ENCODE results near the gene ZCWPW2.
A peak's percentile ranks its signal among the peaks of the same experiment; 100 is the strongest.

The ZCWPW2 gene

DNA sequence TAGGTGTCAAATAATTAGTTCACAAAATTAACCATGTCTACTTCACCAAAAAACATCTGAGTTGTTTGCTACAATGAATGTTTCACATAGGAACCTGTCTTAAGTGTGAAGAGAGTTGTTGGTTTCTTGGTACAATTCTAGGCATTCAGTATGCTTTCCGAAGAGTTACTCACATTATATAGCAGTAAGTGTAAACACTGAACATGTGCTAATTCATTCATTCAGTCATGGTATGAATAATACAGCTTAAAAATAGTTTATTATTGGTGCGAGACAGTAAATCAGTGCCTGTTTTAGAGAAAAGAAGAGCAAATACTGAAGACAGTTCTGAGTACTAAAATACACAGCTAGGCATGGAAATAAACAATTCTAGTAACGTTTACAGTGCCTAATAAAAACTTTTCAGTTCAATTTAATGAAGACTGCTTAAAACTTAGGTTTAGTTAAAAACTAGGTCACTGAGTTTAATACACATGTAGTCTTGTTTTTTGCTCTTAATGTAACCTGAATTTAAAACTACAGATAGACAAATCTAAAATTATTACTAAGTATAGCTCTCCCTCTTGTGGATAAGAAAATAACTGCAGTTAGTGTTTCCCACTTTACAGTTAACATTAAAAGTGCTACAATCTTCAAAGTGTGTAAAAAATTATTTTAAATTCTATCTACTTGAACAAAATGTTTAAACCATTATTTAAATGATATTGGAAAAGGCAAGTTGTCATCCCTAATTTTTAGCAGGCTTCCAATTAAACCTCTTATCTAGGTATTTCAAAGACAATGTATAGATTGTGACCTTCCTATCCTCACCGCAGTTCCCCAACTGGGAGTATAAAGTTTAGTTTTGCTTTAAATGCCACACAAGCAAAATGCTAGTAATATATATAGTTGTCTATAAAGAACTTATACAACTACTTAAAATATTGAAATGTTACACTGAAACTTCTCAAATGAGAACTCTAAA, 20.1 kb upstream of the ZCWPW2 start:
- Histone ChIP-seq H3K36me3 (ENCODE audit: control insufficient read depth, insufficient read depth, low read length) (no peaks in the 10 kb centered on the region), H3K27me3 (ENCODE audit: control insufficient read depth, insufficient read depth, low read length) (no peaks in the 10 kb centered on the region), H3K4me1 (ENCODE audit: control insufficient read depth, insufficient read depth, low read length) (no peaks in the 10 kb centered on the region), H3K4me3 (ENCODE audit: low read depth, low read length) (no peak overlapping the region), H3K9ac (ENCODE audit: low read depth, low read length) (no peak overlapping the region), H3K9me3 (ENCODE audit: control insufficient read depth, insufficient read depth, low read length) (no peaks in the 10 kb centered on the region)

DNA sequence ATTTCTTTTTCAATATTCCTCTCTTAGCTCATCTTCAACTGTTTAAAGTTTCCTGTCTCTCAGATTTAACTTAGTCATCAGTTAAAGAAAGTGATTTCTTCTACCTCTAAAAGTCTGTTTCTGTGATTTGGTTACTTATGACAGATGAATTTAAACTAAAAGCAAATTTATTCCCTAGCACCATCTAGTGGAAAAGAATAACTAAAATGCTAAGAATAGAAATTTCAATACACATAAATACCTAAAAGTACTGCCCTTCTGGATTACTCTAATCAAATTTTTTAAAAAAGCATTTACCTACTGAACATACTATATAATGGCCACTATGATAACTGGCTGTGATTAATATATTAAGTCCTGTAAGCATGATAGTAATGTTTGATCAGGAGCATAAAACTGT, 14.0 kb upstream of the ZCWPW2 start:
- no peaks in the 10 kb centered on the region for H3K9me3 ChIP-seq (ENCODE audit: control insufficient read depth, insufficient read depth, low read length)
- H3K36me3 ChIP-seq (ENCODE audit: control insufficient read depth, insufficient read depth, low read length), result no peaks in the 10 kb centered on the region

GRCh38 chr3:28335246-28335645, 13.3 kb upstream of the ZCWPW2 start:
- H3K27me3 ChIP-seq (ENCODE audit: control insufficient read depth, insufficient read depth, low read length), result no peaks in the 10 kb centered on the region
- H3K4me3 ChIP-seq (ENCODE audit: low read depth, low read length), result no peak overlapping the region
- H3K36me3 ChIP-seq (ENCODE audit: control insufficient read depth, insufficient read depth, low read length), result no peaks in the 10 kb centered on the region
- no peak overlapping the region for H3K9ac ChIP-seq (ENCODE audit: low read depth, low read length)
- H3K4me1 ChIP-seq (ENCODE audit: control insufficient read depth, insufficient read depth, low read length), result no peaks in the 10 kb centered on the region
- H3K9me3 ChIP-seq (ENCODE audit: control insufficient read depth, insufficient read depth, low read length), result no peaks in the 10 kb centered on the region

More for the DNA sequence above, 14.0 kb upstream of the ZCWPW2 start:
- H3K4me3 ChIP-seq (ENCODE audit: low read depth, low read length), result no peak overlapping the region
- H3K27me3 ChIP-seq (ENCODE audit: control insufficient read depth, insufficient read depth, low read length), result no peaks in the 10 kb centered on the region
- H3K9ac ChIP-seq (ENCODE audit: low read depth, low read length), result no peak overlapping the region
- H3K4me1 ChIP-seq (ENCODE audit: control insufficient read depth, insufficient read depth, low read length), result no peaks in the 10 kb centered on the region

GRCh38 chr3:28337230-28337629, 11.3 kb upstream of the ZCWPW2 start:
- Histone ChIP-seq H3K36me3 (ENCODE audit: control insufficient read depth, insufficient read depth, low read length) (no peaks in the 10 kb centered on the region), H3K9me3 (ENCODE audit: control insufficient read depth, insufficient read depth, low read length) (no peaks in the 10 kb centered on the region), H3K27me3 (ENCODE audit: control insufficient read depth, insufficient read depth, low read length) (no peaks in the 10 kb centered on the region), H3K4me1 (ENCODE audit: control insufficient read depth, insufficient read depth, low read length) (no peaks in the 10 kb centered on the region), H3K4me3 (ENCODE audit: low read depth, low read length) (no peak overlapping the region), H3K9ac (ENCODE audit: low read depth, low read length) (no peak overlapping the region)

DNA sequence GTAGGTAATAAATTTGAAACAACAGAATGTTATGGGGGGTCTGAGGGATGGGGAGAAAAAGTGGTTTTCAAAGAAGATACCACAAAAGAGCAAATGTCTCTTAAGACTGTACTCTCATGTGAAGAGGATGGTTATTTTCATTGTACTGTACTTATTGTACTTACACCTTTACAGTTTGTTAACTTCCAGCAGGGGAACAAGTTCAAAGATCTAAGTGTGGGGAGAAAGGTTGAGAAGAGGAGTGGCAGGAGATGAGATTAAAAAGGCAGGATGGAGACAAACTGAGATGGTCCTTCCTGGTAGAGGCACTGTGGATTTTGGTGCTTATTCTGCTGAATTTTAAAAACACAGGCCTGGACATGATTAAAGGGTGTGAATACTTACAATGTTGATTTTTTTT, 5.4 kb upstream of the ZCWPW2 start:
- no peak overlapping the region for H3K9ac ChIP-seq (ENCODE audit: low read depth, low read length)
- H3K36me3 ChIP-seq (ENCODE audit: control insufficient read depth, insufficient read depth, low read length), result no peaks in the 10 kb centered on the region
- H3K4me3 ChIP-seq (ENCODE audit: low read depth, low read length), result no peak overlapping the region
- H3K9me3 ChIP-seq (ENCODE audit: control insufficient read depth, insufficient read depth, low read length), result no peaks in the 10 kb centered on the region
- H3K27me3 ChIP-seq (ENCODE audit: control insufficient read depth, insufficient read depth, low read length), result no peaks in the 10 kb centered on the region
- H3K4me1 ChIP-seq (ENCODE audit: control insufficient read depth, insufficient read depth, low read length), result peaks cover 2% of the 10 kb centered on the region

DNA sequence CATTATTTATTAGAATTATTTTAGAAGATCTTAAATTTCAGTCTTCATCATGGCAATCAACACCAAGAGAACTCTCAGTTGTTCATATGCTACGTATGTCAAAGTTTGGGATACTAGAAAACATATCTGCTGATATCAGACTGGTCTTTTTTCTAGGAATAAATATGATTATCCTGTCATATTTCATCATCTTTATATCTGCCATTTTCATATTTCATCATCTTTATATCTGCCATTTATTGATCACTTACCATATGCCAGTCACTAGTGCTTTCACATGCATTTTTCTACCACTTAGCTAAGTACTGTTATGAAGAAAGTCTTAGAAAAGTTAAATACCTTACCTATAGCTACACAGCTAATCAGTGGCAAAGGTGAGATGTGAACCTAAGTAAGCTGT, 2.8 kb upstream of the ZCWPW2 start:
- H3K27me3 ChIP-seq (ENCODE audit: control insufficient read depth, insufficient read depth, low read length), result no peaks in the 10 kb centered on the region
- H3K4me3 ChIP-seq (ENCODE audit: low read depth, low read length), result no peak overlapping the region
- no peaks in the 10 kb centered on the region for H3K9me3 ChIP-seq (ENCODE audit: control insufficient read depth, insufficient read depth, low read length)
- no peak overlapping the region for H3K9ac ChIP-seq (ENCODE audit: low read depth, low read length)
- H3K4me1 ChIP-seq (ENCODE audit: control insufficient read depth, insufficient read depth, low read length), result peaks cover 2% of the 10 kb centered on the region
- no peaks in the 10 kb centered on the region for H3K36me3 ChIP-seq (ENCODE audit: control insufficient read depth, insufficient read depth, low read length)

- H3K4me3 ChIP-seq (ENCODE audit: low read depth, low read length), result peak overlapping the region; percentile 90
- H3K9ac ChIP-seq (ENCODE audit: low read depth, low read length), result peak overlapping the region; percentile 57
- peaks cover 2% of the 10 kb centered on the region for H3K4me1 ChIP-seq (ENCODE audit: control insufficient read depth, insufficient read depth, low read length)
- H3K36me3 ChIP-seq (ENCODE audit: control insufficient read depth, insufficient read depth, low read length), result no peaks in the 10 kb centered on the region
- no peaks in the 10 kb centered on the region for H3K27me3 ChIP-seq (ENCODE audit: control insufficient read depth, insufficient read depth, low read length)
- no peaks in the 10 kb centered on the region for H3K9me3 ChIP-seq (ENCODE audit: control insufficient read depth, insufficient read depth, low read length)
Measured at GRCh38 chr3:28347374-28348264, 902 bp upstream of the ZCWPW2 start.

DNA sequence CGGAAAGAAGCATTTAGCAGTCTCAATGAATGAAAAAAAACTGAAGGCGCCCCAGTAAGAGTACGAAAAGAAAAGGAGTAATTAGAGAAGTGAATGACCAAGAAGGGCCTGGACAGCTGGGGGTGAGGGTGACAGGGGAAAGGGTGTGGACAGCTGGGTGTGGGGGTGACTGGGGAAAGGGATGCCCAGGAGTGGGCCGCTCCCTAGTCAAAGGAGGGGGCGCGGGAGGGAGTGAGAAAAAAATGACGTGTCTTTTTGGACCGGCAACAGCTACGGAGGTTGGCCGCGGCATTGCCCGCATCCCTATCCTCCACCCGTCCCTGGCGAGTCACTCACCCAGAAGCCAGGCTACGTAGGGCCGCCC, 274 bp upstream of the ZCWPW2 start:
- Histone ChIP-seq H3K4me3 (ENCODE audit: low read depth, low read length) (peak overlapping the region; percentile 90), H3K4me1 (ENCODE audit: control insufficient read depth, insufficient read depth, low read length) (no peaks in the 10 kb centered on the region), H3K27me3 (ENCODE audit: control insufficient read depth, insufficient read depth, low read length) (no peaks in the 10 kb centered on the region), H3K36me3 (ENCODE audit: control insufficient read depth, insufficient read depth, low read length) (no peaks in the 10 kb centered on the region), H3K9me3 (ENCODE audit: control insufficient read depth, insufficient read depth, low read length) (no peaks in the 10 kb centered on the region), H3K9ac (ENCODE audit: low read depth, low read length) (peak overlapping the region; percentile 57)

DNA sequence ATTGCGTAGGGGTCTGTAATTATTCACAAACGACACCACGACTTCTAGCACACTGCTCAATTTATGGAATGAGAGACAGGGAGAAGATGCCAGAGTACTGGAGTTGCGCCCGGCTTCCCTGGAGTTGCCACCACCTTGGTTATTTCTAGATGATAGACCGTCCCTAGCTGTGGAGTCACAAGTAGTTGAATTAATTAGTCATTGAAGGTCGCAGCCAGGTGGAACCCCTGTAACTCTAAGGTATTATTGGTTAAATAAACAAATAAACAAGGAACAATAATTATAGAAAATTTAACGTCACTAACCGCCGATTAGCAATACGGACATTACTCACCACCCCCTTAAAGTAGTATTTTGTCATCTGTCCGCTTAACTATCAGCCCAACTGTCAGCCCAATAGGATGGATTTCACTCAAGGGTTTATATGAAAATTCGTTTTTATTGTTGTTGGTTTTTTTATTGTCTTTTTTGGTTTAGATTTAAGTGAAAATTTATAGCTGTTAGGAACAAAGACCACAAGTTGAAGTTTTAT, 1.0 kb downstream of the ZCWPW2 start:
- H3K9me3 ChIP-seq (ENCODE audit: control insufficient read depth, insufficient read depth, low read length), result peaks cover 4% of the 10 kb centered on the region
- H3K27me3 ChIP-seq (ENCODE audit: control insufficient read depth, insufficient read depth, low read length), result no peaks in the 10 kb centered on the region
- no peaks in the 10 kb centered on the region for H3K36me3 ChIP-seq (ENCODE audit: control insufficient read depth, insufficient read depth, low read length)
- H3K4me3 ChIP-seq (ENCODE audit: low read depth, low read length), result peak overlapping the region; percentile 90
- peak overlapping the region; percentile 57 for H3K9ac ChIP-seq (ENCODE audit: low read depth, low read length)
- no peaks in the 10 kb centered on the region for H3K4me1 ChIP-seq (ENCODE audit: control insufficient read depth, insufficient read depth, low read length)

DNA sequence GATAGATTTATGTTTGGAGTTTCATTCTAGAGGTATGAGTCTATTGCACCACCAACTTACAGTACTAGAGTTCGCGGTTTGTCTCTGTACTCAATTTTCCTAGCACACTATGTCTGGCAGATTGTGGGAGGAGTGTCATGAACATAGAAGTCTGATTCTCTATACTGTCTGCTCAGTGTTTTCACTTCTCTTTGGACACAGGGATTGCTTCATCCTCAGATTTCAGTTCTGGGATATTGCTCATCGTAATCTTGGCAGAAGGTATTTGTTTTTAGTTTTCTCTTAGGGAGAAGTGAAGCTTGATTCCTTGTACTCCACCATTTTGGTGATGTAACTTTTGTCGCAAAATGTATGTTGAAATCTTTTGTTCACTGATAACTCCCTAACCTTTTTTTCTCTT, 27.9 kb downstream of the ZCWPW2 start:
- no peaks in the 10 kb centered on the region for H3K9me3 ChIP-seq (ENCODE audit: control insufficient read depth, insufficient read depth, low read length)
- H3K27me3 ChIP-seq (ENCODE audit: control insufficient read depth, insufficient read depth, low read length), result no peaks in the 10 kb centered on the region
- no peaks in the 10 kb centered on the region for H3K4me1 ChIP-seq (ENCODE audit: control insufficient read depth, insufficient read depth, low read length)
- no peak overlapping the region for H3K4me3 ChIP-seq (ENCODE audit: low read depth, low read length)
- no peaks in the 10 kb centered on the region for H3K36me3 ChIP-seq (ENCODE audit: control insufficient read depth, insufficient read depth, low read length)
- no peak overlapping the region for H3K9ac ChIP-seq (ENCODE audit: low read depth, low read length)

GRCh38 chr3:28386049-28386448, 37.5 kb downstream of the ZCWPW2 start:
- H3K4me1 ChIP-seq (ENCODE audit: control insufficient read depth, insufficient read depth, low read length), result no peaks in the 10 kb centered on the region
- no peak overlapping the region for H3K9ac ChIP-seq (ENCODE audit: low read depth, low read length)
- H3K4me3 ChIP-seq (ENCODE audit: low read depth, low read length), result no peak overlapping the region
- no peaks in the 10 kb centered on the region for H3K27me3 ChIP-seq (ENCODE audit: control insufficient read depth, insufficient read depth, low read length)
- no peaks in the 10 kb centered on the region for H3K36me3 ChIP-seq (ENCODE audit: control insufficient read depth, insufficient read depth, low read length)
- H3K9me3 ChIP-seq (ENCODE audit: control insufficient read depth, insufficient read depth, low read length), result no peaks in the 10 kb centered on the region

Measured in iPS-15b (cell line).